H9 (cell line): ENCODE data around the gene BFSP1. TPM values are rescaled to one million over a fixed set of nuclear protein-coding genes. Genes with fewer than 3 reads are reported as not detected.

Experiments used
- DNase-seq: peaks from one replicate; pipeline ENCODE4 v3.0.0-alpha.2; 2017
- H2AFZ ChIP-seq: one replicate; pipeline ENCODE4 v1.6.1; 2013; ENCODE audit warnings: mild to moderate bottlenecking, low read length, control low read depth, moderate library complexity
- H2AK5ac ChIP-seq: 2 replicates; pipeline ENCODE4 v1.6.1; 2013; ENCODE audit warnings: low read length, control low read depth, mixed read lengths; ENCODE audit not compliant: insufficient read length
- H2BK120ac ChIP-seq: one replicate; pipeline ENCODE4 v1.6.1; 2013; ENCODE audit warnings: low read depth, mild to moderate bottlenecking, low read length, control low read depth, inconsistent platforms; ENCODE audit not compliant: poor library complexity, severe bottlenecking
- H2BK12ac ChIP-seq: 2 replicates; pipeline ENCODE4 v1.6.1; 2013; ENCODE audit warnings: low read length, control low read depth, mixed read lengths, low read depth; ENCODE audit not compliant: insufficient read length
- H2BK15ac ChIP-seq: 2 replicates; pipeline ENCODE4 v1.6.1; 2013; ENCODE audit warnings: low read depth, low read length, control low read depth
- H2BK20ac ChIP-seq: one replicate; pipeline ENCODE4 v1.6.1; 2013; ENCODE audit warnings: low read depth, mild to moderate bottlenecking, low read length, control low read depth, inconsistent platforms; ENCODE audit not compliant: poor library complexity, severe bottlenecking
- H2BK5ac ChIP-seq: 2 replicates; pipeline ENCODE4 v1.6.1; 2013; ENCODE audit warnings: low read length, control low read depth, mixed read lengths; ENCODE audit not compliant: insufficient read length
- H3K14ac ChIP-seq: 2 replicates; pipeline ENCODE4 v1.6.1; 2013; ENCODE audit warnings: low read length, control low read depth; ENCODE audit not compliant: insufficient read depth
- H3K18ac ChIP-seq: 2 replicates; pipeline ENCODE4 v1.6.1; 2013; ENCODE audit warnings: low read depth, mild to moderate bottlenecking, mixed read lengths, low read length, control low read depth; ENCODE audit not compliant: insufficient read length
- H3K23ac ChIP-seq: 2 replicates; pipeline ENCODE4 v1.6.1; 2013; ENCODE audit warnings: low read length, control low read depth, mixed read lengths, low read depth; ENCODE audit not compliant: insufficient read length
- H3K23me2 ChIP-seq: 2 replicates; pipeline ENCODE4 v1.6.1; 2013; ENCODE audit warnings: low read depth, mild to moderate bottlenecking, mixed read lengths, low read length, control low read depth; ENCODE audit not compliant: insufficient read length, poor library complexity, severe bottlenecking
- H3K27ac ChIP-seq: 2 replicates; pipeline ENCODE4 v1.5.1; 2013; ENCODE audit warnings: low read length, control low read depth, mixed read lengths, low read depth; ENCODE audit not compliant: insufficient read length
- H3K27me3 ChIP-seq: 2 replicates; pipeline ENCODE4 v1.6.1; 2013; ENCODE audit warnings: low read length, control low read depth, inconsistent platforms; ENCODE audit not compliant: insufficient read depth
- H3K4ac ChIP-seq: 2 replicates; pipeline ENCODE4 v1.6.1; 2013; ENCODE audit warnings: low read depth, mild to moderate bottlenecking, control low read depth, inconsistent platforms, low read length, moderate library complexity
- H3K4me1 ChIP-seq: 2 replicates; pipeline ENCODE4 v1.6.1; 2013; ENCODE audit warnings: low read length, control low read depth, inconsistent platforms; ENCODE audit not compliant: insufficient read depth
- H3K4me2 ChIP-seq: 2 replicates; pipeline ENCODE4 v1.6.1; 2013; ENCODE audit warnings: low read length, control low read depth, mixed read lengths; ENCODE audit not compliant: insufficient read length, insufficient read depth
- H3K56ac ChIP-seq: 2 replicates; pipeline ENCODE4 v1.6.1; 2013; ENCODE audit warnings: low read depth, mild to moderate bottlenecking, mixed read lengths, low read length, control low read depth; ENCODE audit not compliant: insufficient read length
- H3K79me1 ChIP-seq: 2 replicates; pipeline ENCODE4 v1.6.1; 2013; ENCODE audit warnings: low read depth, mild to moderate bottlenecking, moderate library complexity, low read length, control low read depth, inconsistent platforms; ENCODE audit not compliant: insufficient read depth, poor library complexity, severe bottlenecking
- H3K79me2 ChIP-seq: 2 replicates; pipeline ENCODE4 v1.6.1; 2013; ENCODE audit warnings: low read length, control low read depth, inconsistent platforms; ENCODE audit not compliant: insufficient read depth
- H3K9ac ChIP-seq: 2 replicates; pipeline ENCODE4 v1.6.1; 2013; ENCODE audit warnings: low read length, control low read depth, mixed read lengths; ENCODE audit not compliant: insufficient read length; ENCODE audit errors: extremely low read depth
- H3K9me3 ChIP-seq: one replicate; pipeline ENCODE4 v1.6.1; 2013; ENCODE audit warnings: low read depth, low read length, inconsistent platforms; ENCODE audit not compliant: control insufficient read depth
- H3T11ph ChIP-seq: one replicate; pipeline ENCODE4 v1.6.1; 2013; ENCODE audit warnings: mild to moderate bottlenecking, low read length, control low read depth, inconsistent platforms
- H4K20me1 ChIP-seq: one replicate; pipeline ENCODE4 v1.6.1; 2013; ENCODE audit not compliant: control insufficient read depth, insufficient read length, insufficient read depth
- H4K5ac ChIP-seq: 2 replicates; pipeline ENCODE4 v1.6.1; 2013; ENCODE audit warnings: low read depth, mild to moderate bottlenecking, mixed read lengths, low read length, control low read depth; ENCODE audit not compliant: insufficient read length
- H4K8ac ChIP-seq: replicated peaks from 2 replicates; pipeline ENCODE4 v1.6.1; 2013; ENCODE audit warnings: low read length, control low read depth, mixed read lengths, low read depth; ENCODE audit not compliant: insufficient read length
- H4K91ac ChIP-seq: 2 replicates; pipeline ENCODE4 v1.6.1; 2013; ENCODE audit warnings: low read depth, mild to moderate bottlenecking, moderate library complexity, mixed read lengths, low read length, control low read depth; ENCODE audit not compliant: insufficient read length
- H3K27ac Mint-ChIP-seq, 3 experiments: 2 replicates in 2 of 3; 3 replicates in 1 of 3; pipeline ENCODE4 v1.8.0; 2020 to 2021; ENCODE audit warnings: mixed read lengths in 3 of 3, mild to moderate bottlenecking in 1 of 3, moderate library complexity in 1 of 3
- H3K27me3 Mint-ChIP-seq: 2 replicates; pipeline ENCODE4 v1.8.0; 2021; ENCODE audit warnings: low read depth, mild to moderate bottlenecking, moderate library complexity, mixed read lengths
- H3K36me3 Mint-ChIP-seq, 3 experiments: 2 replicates in 2 of 3; 3 replicates in 1 of 3; pipeline ENCODE4 v1.8.0; 2020 to 2021; ENCODE audit warnings: low read depth in 3 of 3, mixed read lengths in 3 of 3; ENCODE audit not compliant: insufficient read depth in 1 of 3
- H3K4me1 Mint-ChIP-seq, 2 experiments: 2 replicates each; pipeline ENCODE4 v1.8.0; 2020; ENCODE audit warnings: mixed read lengths in 2 of 2
- H3K4me3 Mint-ChIP-seq, 2 experiments: 2 replicates in 1 of 2; 3 replicates in 1 of 2; pipeline ENCODE4 v1.8.0; 2020 to 2021; ENCODE audit warnings: mild to moderate bottlenecking in 2 of 2, mixed read lengths in 2 of 2, moderate library complexity in 1 of 2
- H3K9me3 Mint-ChIP-seq, 2 experiments: 2 replicates in 1 of 2; 3 replicates in 1 of 2; pipeline ENCODE4 v1.8.0; 2020; ENCODE audit warnings: mild to moderate bottlenecking in 2 of 2, mixed read lengths in 2 of 2, moderate library complexity in 1 of 2
- CTCF ChIP-seq: fragments of 200-600 bp; sonication (generic); conservative IDR thresholded peaks from 3 replicates; pipeline ENCODE4 v1.8.0; 2021; ENCODE audit warnings: antibody characterized with exemption, mild to moderate bottlenecking
- WGBS: extraction: QIAGEN DNeasy Blood & Tissue Kit; methylation state at CpG from one replicate; pipeline ENCODE4 v1.1.7; 2013; ENCODE audit warnings: missing lambda C conversion rate, low lambda C conversion rate, mixed read lengths; ENCODE audit not compliant: insufficient read length; ENCODE audit errors: extremely low coverage; 5-methylcytosine and 5-hydroxymethylcytosine counted together
- total RNA-seq: library from RNA; stranded (reverse); gene quantifications from 2 replicates; pipeline ENCODE4 v1.2.1, GENCODE V29; 2021

The BFSP1 gene
- total RNA-seq, 1 experiment from 2014 or later: 9.4 TPM

- Histone ChIP-seq H3K79me2 (no peaks in the 10 kb centered on the region), H3K4me2 (no peak overlapping the region), H2BK20ac (no peak overlapping the region), H3K14ac (no peak overlapping the region), H3K18ac (no peak overlapping the region), H2BK12ac (no peak overlapping the region), H3K23ac (no peak overlapping the region), H3K4me1 (no peaks in the 10 kb centered on the region), H3K27me3 (no peaks in the 10 kb centered on the region), H3K23me2 (no peaks in the 10 kb centered on the region), H2BK120ac (no peak overlapping the region), H4K8ac (no peak overlapping the region), H4K5ac (no peak overlapping the region), H2AFZ (no peak overlapping the region), H3K4ac (no peak overlapping the region), H4K91ac (no peak overlapping the region), H2BK5ac (no peak overlapping the region), H3T11ph (no peak overlapping the region), H3K9ac (no peak overlapping the region), H3K27ac (no peak overlapping the region), H4K20me1 (no peaks in the 10 kb centered on the region), H3K79me1 (no peaks in the 10 kb centered on the region), H2AK5ac (no peak overlapping the region), H3K9me3 (no peaks in the 10 kb centered on the region), H3K56ac (no peak overlapping the region), H2BK15ac (no peak overlapping the region)
- Mint-ChIP-seq H3K36me3 (no peaks in the 10 kb centered on the region), H3K9me3 (no peaks in the 10 kb centered on the region), H3K27me3 (peaks cover 4% of the 10 kb centered on the region; the same call in 1 of the 2 replicates), H3K4me1 (no peaks in the 10 kb centered on the region), H3K4me3 (no peak overlapping the region), H3K27ac (no peak overlapping the region)
- no peak for TF ChIP-seq CTCF
- no peak for DNase-seq
- WGBS: no CpG with 5 or more reads among the region's 22 CpGs
These were observed 77.6 kb downstream of the BFSP1 start for GRCh38 chr20:17453592-17453991.
